Caco-2 (cell line): Measurements from ENCODE around the gene SSUH2. TPM values are rescaled to one million over a fixed set of nuclear protein-coding genes. Genes with fewer than 3 reads are reported as not detected.

Experiments used
- BruUV-seq: library from RNA; stranded (reverse); fragments of 400-500 nt; replicated peaks from 2 replicates; lab custom pipeline; 2021; lab: Mats Ljungman, UMichigan
- CTCF ChIA-PET: fragments of 300-600 bp; sonication (Branson Sonifier 250); formaldehyde crosslinking; loops from one replicate; lab custom pipeline; 2022; ENCODE audit warnings: antibody characterized with exemption; lab: Charles Lee
- POLR2A ChIA-PET: fragments of 300-600 bp; sonication (Branson Sonifier 250); formaldehyde crosslinking; loops from one replicate; lab custom pipeline; 2022; ENCODE audit warnings: antibody characterized with exemption; lab: Charles Lee
- DNase-seq, 2 experiments: peaks; one replicate each; pipeline versions ENCODE4 v3.0.0 to v3.0.0-alpha.2; 2020 to 2022
- H3K27me3 ChIP-seq: replicated peaks from 2 replicates; pipeline ENCODE4 v1.6.0; 2011; ENCODE audit warnings: low read length; ENCODE audit not compliant: control insufficient read depth, insufficient read depth
- H3K36me3 ChIP-seq: 2 replicates; pipeline ENCODE4 v1.5.1; 2011; ENCODE audit warnings: low read length; ENCODE audit not compliant: control insufficient read depth, insufficient read depth
- H3K4me1 ChIP-seq: fragments of 250-450 bp; sonication (Bioruptor Pico); 2 replicates; pipeline ENCODE4 v1.5.1; 2020; ENCODE audit warnings: mild to moderate bottlenecking
- H3K4me3 ChIP-seq: 2 replicates; pipeline ENCODE4 v1.5.1; 2011; ENCODE audit warnings: low read depth, mild to moderate bottlenecking, control low read depth, low read length
- H3K9me3 ChIP-seq: fragments of 250-450 bp; sonication (Bioruptor Pico); 2 replicates; pipeline ENCODE4 v1.5.1; 2020; ENCODE audit warnings: mild to moderate bottlenecking, moderate library complexity
- H3K27ac Mint-ChIP-seq: one replicate; pipeline ENCODE4 v1.8.0; 2022; ENCODE audit warnings: mixed read lengths; ENCODE audit not compliant: unreplicated experiment
- H3K27me3 Mint-ChIP-seq: one replicate; pipeline ENCODE4 v1.8.0; 2022; ENCODE audit warnings: mixed read lengths; ENCODE audit not compliant: insufficient read depth, unreplicated experiment
- H3K36me3 Mint-ChIP-seq: one replicate; pipeline ENCODE4 v1.8.0; 2022; ENCODE audit warnings: mild to moderate bottlenecking, mixed read lengths; ENCODE audit not compliant: insufficient read depth, unreplicated experiment
- H3K4me1 Mint-ChIP-seq: one replicate; pipeline ENCODE4 v1.8.0; 2022; ENCODE audit warnings: low read depth, mixed read lengths; ENCODE audit not compliant: unreplicated experiment
- H3K4me3 Mint-ChIP-seq: one replicate; pipeline ENCODE4 v1.8.0; 2022; ENCODE audit warnings: mild to moderate bottlenecking, moderate library complexity, mixed read lengths; ENCODE audit not compliant: unreplicated experiment
- H3K9me3 Mint-ChIP-seq: one replicate; pipeline ENCODE4 v1.8.0; 2022; ENCODE audit warnings: mixed read lengths; ENCODE audit not compliant: unreplicated experiment
- CTCF ChIP-seq, 2 experiments: fragments of 200-600 bp in 1 of 2; IDR thresholded peaks; 1 replicate in 1 of 2; 2 replicates in 1 of 2; pipeline versions ENCODE4 v1.5.1 to v1.8.0; 2011 to 2022; ENCODE audit warnings: antibody characterized with exemption in 1 of 2, control low read depth in 1 of 2, inconsistent platforms in 1 of 2, low read depth in 1 of 2, low read length in 1 of 2, mild to moderate bottlenecking in 1 of 2, moderate library complexity in 1 of 2; ENCODE audit not compliant: insufficient read depth in 1 of 2, severe bottlenecking in 1 of 2, unreplicated experiment in 1 of 2
- intact Hi-C: fragments of 100-400 bp; cut with micrococcal nuclease; formaldehyde crosslinking; loops from one replicate; pipeline ENCODE4 v1.10.0; 2022; ENCODE audit not compliant: unreplicated experiment
- total RNA-seq: library from RNA; stranded (reverse); gene quantifications from 2 replicates; pipeline ENCODE4 v1.2.3, GENCODE V29; 2022

The SSUH2 gene
- total RNA-seq, 1 experiment from 2014 or later, result 9.4 TPM

GRCh38 chr3:8631661-8632060, 12.9 kb downstream of the SSUH2 start:
- Mint-ChIP-seq H3K27ac (no peak overlapping the region), H3K27me3 (no peaks in the 10 kb centered on the region), H3K9me3 (peaks cover 6% of the 10 kb centered on the region), H3K4me3 (no peak overlapping the region), H3K36me3 (no peaks in the 10 kb centered on the region), H3K4me1 (no peaks in the 10 kb centered on the region)
- Histone ChIP-seq H3K27me3 (no peaks in the 10 kb centered on the region), H3K36me3 (no peaks in the 10 kb centered on the region; the same call in 1 of the 2 replicates), H3K4me1 (peaks cover 35% of the 10 kb centered on the region), H3K4me3 (no peak overlapping the region), H3K9me3 (peaks cover 7% of the 10 kb centered on the region; the same call in 1 of the 2 replicates)
- intact Hi-C loops, result loop anchor here (2.0 kb wide), 1 partner anchor 137 kb away; the partner anchor contains the start of gene OXTR
- ChIA-PET POLR2A (no interaction called here), CTCF (no interaction called here)
- no peak for TF ChIP-seq CTCF (IDR thresholded peaks at IDR 0.05; ENCODE audit: insufficient read depth in 1 of 2, low read depth in 1 of 2, low read length in 1 of 2, severe bottlenecking in 1 of 2, unreplicated experiment in 1 of 2)
- DNase-seq, result no peak
- BruUV-seq, result no TSS peak

- TF ChIP-seq CTCF (IDR thresholded peaks at IDR 0.05; ENCODE audit: insufficient read depth in 1 of 2, low read depth in 1 of 2, low read length in 1 of 2, severe bottlenecking in 1 of 2, unreplicated experiment in 1 of 2), result no peak
- no TSS peak for BruUV-seq
- peak; percentile 21 to 70 for DNase-seq
- Mint-ChIP-seq H3K4me1 (no peaks in the 10 kb centered on the region), H3K27ac (no peak overlapping the region), H3K4me3 (no peak overlapping the region), H3K27me3 (no peaks in the 10 kb centered on the region), H3K36me3 (no peaks in the 10 kb centered on the region), H3K9me3 (no peaks in the 10 kb centered on the region)
- intact Hi-C loops, result loop anchor here (2.0 kb wide), 1 partner anchor 139 kb away; the partner anchor contains the start of gene OXTR
- Histone ChIP-seq H3K27me3 (no peaks in the 10 kb centered on the region), H3K9me3 (0 out of 2 replicates have a peak, but pooled peaks cover 3% of the 10 kb centered on the region), H3K4me1 (peaks cover 27% of the 10 kb centered on the region), H3K36me3 (no peaks in the 10 kb centered on the region), H3K4me3 (no peak overlapping the region)
- ChIA-PET POLR2A (no interaction called here), CTCF (no interaction called here)
Observed at GRCh38 chr3:8629151-8630021, 15.2 kb downstream of the SSUH2 start.

GRCh38 chr3:8627949-8628348, 16.6 kb downstream of the SSUH2 start:
- Histone ChIP-seq H3K27me3 (no peaks in the 10 kb centered on the region), H3K4me3 (no peak overlapping the region), H3K36me3 (no peaks in the 10 kb centered on the region), H3K4me1 (peaks cover 30% of the 10 kb centered on the region), H3K9me3 (0 out of 2 replicates have a peak, but pooled peaks cover 3% of the 10 kb centered on the region)
- no TSS peak for BruUV-seq
- CTCF ChIA-PET, result no interaction called here
- POLR2A ChIA-PET, result no interaction called here
- intact Hi-C loops, result no loop called here
- Mint-ChIP-seq H3K9me3 (no peaks in the 10 kb centered on the region), H3K27me3 (no peaks in the 10 kb centered on the region), H3K27ac (no peak overlapping the region), H3K4me1 (no peaks in the 10 kb centered on the region), H3K4me3 (no peak overlapping the region), H3K36me3 (no peaks in the 10 kb centered on the region)
- no peak for TF ChIP-seq CTCF (IDR thresholded peaks at IDR 0.05; ENCODE audit: insufficient read depth in 1 of 2, low read depth in 1 of 2, low read length in 1 of 2, severe bottlenecking in 1 of 2, unreplicated experiment in 1 of 2)
- DNase-seq, result no peak
